ENCODE measurements around the gene PCDH9. TPM values are rescaled to one million over a fixed set of nuclear protein-coding genes. Genes with fewer than 3 reads are reported as not detected.

PCDH9 gene
- total RNA-seq, 1 experiment from 2014 or later, result 5.8 TPM

- Histone ChIP-seq H3K36me3 (ENCODE audit: insufficient read depth, low read length, poor library complexity, severe bottlenecking) (no peaks in the 10 kb centered on the region), H3K4me3 (ENCODE audit: low read depth, low read length, poor library complexity, severe bottlenecking) (no peak overlapping the region), H3K27me3 (replicated peaks; ENCODE audit: insufficient read depth, low read depth, low read length, poor library complexity) (no peaks in the 10 kb centered on the region), H3K27ac (ENCODE audit: low read depth, low read length, poor library complexity, severe bottlenecking) (no peak overlapping the region), H3K9me3 (ENCODE audit: low read depth, low read length, poor library complexity, severe bottlenecking) (no peaks in the 10 kb centered on the region), H3K4me1 (ENCODE audit: insufficient read depth, low read length, poor library complexity, severe bottlenecking) (no peaks in the 10 kb centered on the region)
- TF ChIP-seq CTCF (conservative IDR thresholded peaks at IDR 0.05; ENCODE audit: low read depth, low read length), result no peak
- no peak for TF ChIP-seq EZH2 (IDR thresholded peaks at IDR 0.05; ENCODE audit: borderline replicate concordance, low read depth, low read length, poor library complexity, severe bottlenecking)
- ChIA-PET POLR2A (ENCODE audit: low non-redundant PET) (no interaction called here), CTCF (no interaction called here)
- intact Hi-C loops (cut with micrococcal nuclease; ENCODE audit: unreplicated experiment), result no loop called here
- BruUV-seq (replicated peaks), result no TSS peak
- DNase-seq (ENCODE audit: low spot score), result no peak
Measured at GRCh38 chr13:66506051-66506777, 723.9 kb downstream of the PCDH9 start.

- TF ChIP-seq EZH2 (IDR thresholded peaks at IDR 0.05; ENCODE audit: borderline replicate concordance, low read depth, low read length, poor library complexity, severe bottlenecking) (no peak), CTCF (conservative IDR thresholded peaks at IDR 0.05; ENCODE audit: low read depth, low read length) (no peak)
- Histone ChIP-seq H3K4me3 (ENCODE audit: low read depth, low read length, poor library complexity, severe bottlenecking) (no peak overlapping the region), H3K4me1 (ENCODE audit: insufficient read depth, low read length, poor library complexity, severe bottlenecking) (no peaks in the 10 kb centered on the region), H3K27me3 (replicated peaks; ENCODE audit: insufficient read depth, low read depth, low read length, poor library complexity) (no peaks in the 10 kb centered on the region), H3K36me3 (ENCODE audit: insufficient read depth, low read length, poor library complexity, severe bottlenecking) (no peaks in the 10 kb centered on the region), H3K27ac (ENCODE audit: low read depth, low read length, poor library complexity, severe bottlenecking) (no peak overlapping the region), H3K9me3 (ENCODE audit: low read depth, low read length, poor library complexity, severe bottlenecking) (no peaks in the 10 kb centered on the region)
- ChIA-PET POLR2A (ENCODE audit: low non-redundant PET) (no interaction called here), CTCF (no interaction called here)
- BruUV-seq (replicated peaks), result no TSS peak
- DNase-seq (ENCODE audit: low spot score), result no peak
- intact Hi-C loops (cut with micrococcal nuclease; ENCODE audit: unreplicated experiment), result no loop called here
Measured at GRCh38 chr13:66503890-66504289, 726.2 kb downstream of the PCDH9 start.

- ChIA-PET POLR2A (ENCODE audit: low non-redundant PET) (no interaction called here), CTCF (no interaction called here)
- TF ChIP-seq CTCF (conservative IDR thresholded peaks at IDR 0.05; ENCODE audit: low read depth, low read length) (no peak), EZH2 (IDR thresholded peaks at IDR 0.05; ENCODE audit: borderline replicate concordance, low read depth, low read length, poor library complexity, severe bottlenecking) (no peak)
- no peak overlapping the region for H3K27ac ChIP-seq (ENCODE audit: low read depth, low read length, poor library complexity, severe bottlenecking)
- H3K9me3 ChIP-seq (ENCODE audit: low read depth, low read length, poor library complexity, severe bottlenecking), result no peaks in the 10 kb centered on the region
- no peak overlapping the region for H3K4me3 ChIP-seq (ENCODE audit: low read depth, low read length, poor library complexity, severe bottlenecking)
- H3K4me1 ChIP-seq (ENCODE audit: insufficient read depth, low read length, poor library complexity, severe bottlenecking), result no peaks in the 10 kb centered on the region
- no TSS peak for BruUV-seq (replicated peaks)
- H3K36me3 ChIP-seq (ENCODE audit: insufficient read depth, low read length, poor library complexity, severe bottlenecking), result no peaks in the 10 kb centered on the region
- intact Hi-C loops (cut with micrococcal nuclease; ENCODE audit: unreplicated experiment), result no loop called here
- H3K27me3 ChIP-seq (replicated peaks; ENCODE audit: insufficient read depth, low read depth, low read length, poor library complexity), result no peaks in the 10 kb centered on the region
- DNase-seq (ENCODE audit: low spot score), result no peak
Measured at GRCh38 chr13:66501181-66501580, 729.0 kb downstream of the PCDH9 start.

Data from A673 (cell line).